Left colon (tissue), 2 donors: ENCODE results near the gene GFER. TPM values are rescaled to one million over a fixed set of nuclear protein-coding genes. Genes with fewer than 3 reads are reported as not detected.

Experiments
- ATAC-seq: fragments of 200-7000 bp; cut with Tn5 transposase; one replicate; pipeline ENCODE4 v1.9.1; 2020; ENCODE audit warnings: mild to moderate bottlenecking, moderate library complexity
- DNase-seq, 2 donors: peaks; one replicate each; pipeline ENCODE4 v3.0.0-alpha.2; 2020
- intact Hi-C, 2 donors: fragments of 100-400 bp; cut with DNase I in 1 of 2; cut with micrococcal nuclease in 1 of 2; formaldehyde crosslinking; loops; one replicate each; pipeline versions ENCODE4 v1.11.2 to v1.14.0; 2022; cut with DNase I, micrococcal nuclease
- total RNA-seq, 2 donors: library from RNA; stranded (reverse); fragmentation: NEBNext Ultra II Directional; extraction: Animal tissue kit (Norgen Biotek cat#: 25700); gene quantifications; one replicate each; pipeline ENCODE4 v1.2.1, GENCODE V29; 2021
- donor health status: DM: no; HTN: no; CAD: no.
- donor health status: DM: yes; HTN: yes; CAD: no.

GFER gene
- total RNA-seq, 2 donors from 2014 or later, result 73.7 to 82.3 TPM

- intact Hi-C loops, result no loop called here
- ATAC-seq, result peak; percentile 91
- peak; percentile 92 to 93 for DNase-seq
These were observed 12.1 kb upstream of the GFER start, which contains the start of gene TBL3 for GRCh38 chr16:1971796-1972489. TSS of gene TBL3 (plus strand) at chr16:1972053. CDS start at chr16:1972165, 112 bp downstream.

DNA sequence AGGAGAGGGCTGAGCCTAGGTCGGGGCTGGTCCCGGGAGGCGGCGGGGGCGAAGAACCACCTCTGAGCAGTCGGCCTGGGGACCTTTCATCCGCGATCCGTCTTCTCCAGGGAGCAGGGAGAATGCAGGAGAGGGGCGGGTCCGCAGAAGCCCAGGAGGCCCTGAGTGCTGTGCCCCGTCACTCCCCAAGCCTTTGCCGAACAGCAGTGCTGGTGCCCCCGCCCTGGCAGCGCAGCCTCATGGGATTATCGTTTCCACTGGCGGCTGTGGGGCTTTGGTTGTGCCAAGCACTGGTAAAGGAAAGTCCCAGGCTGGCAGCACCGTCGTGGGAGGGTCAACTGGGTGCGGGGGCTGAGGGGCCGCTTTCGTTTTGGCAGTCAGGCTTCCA is 11.5 kb upstream of the GFER start:
- intact Hi-C loops, result no loop called here
- peak; percentile 39 for ATAC-seq
- DNase-seq, result peak in 1 of 2 donors; percentile 43

- intact Hi-C loops, result no loop called here
- ATAC-seq (no peak), DNase-seq (no peak)
These were observed 10.4 kb upstream of the GFER start for GRCh38 chr16:1973461-1974156.

GRCh38 chr16:1974157-1975070 is 9.6 kb upstream of the GFER start:
- DNase-seq (no peak), ATAC-seq (no peak)
- intact Hi-C loops, result no loop called here

DNA sequence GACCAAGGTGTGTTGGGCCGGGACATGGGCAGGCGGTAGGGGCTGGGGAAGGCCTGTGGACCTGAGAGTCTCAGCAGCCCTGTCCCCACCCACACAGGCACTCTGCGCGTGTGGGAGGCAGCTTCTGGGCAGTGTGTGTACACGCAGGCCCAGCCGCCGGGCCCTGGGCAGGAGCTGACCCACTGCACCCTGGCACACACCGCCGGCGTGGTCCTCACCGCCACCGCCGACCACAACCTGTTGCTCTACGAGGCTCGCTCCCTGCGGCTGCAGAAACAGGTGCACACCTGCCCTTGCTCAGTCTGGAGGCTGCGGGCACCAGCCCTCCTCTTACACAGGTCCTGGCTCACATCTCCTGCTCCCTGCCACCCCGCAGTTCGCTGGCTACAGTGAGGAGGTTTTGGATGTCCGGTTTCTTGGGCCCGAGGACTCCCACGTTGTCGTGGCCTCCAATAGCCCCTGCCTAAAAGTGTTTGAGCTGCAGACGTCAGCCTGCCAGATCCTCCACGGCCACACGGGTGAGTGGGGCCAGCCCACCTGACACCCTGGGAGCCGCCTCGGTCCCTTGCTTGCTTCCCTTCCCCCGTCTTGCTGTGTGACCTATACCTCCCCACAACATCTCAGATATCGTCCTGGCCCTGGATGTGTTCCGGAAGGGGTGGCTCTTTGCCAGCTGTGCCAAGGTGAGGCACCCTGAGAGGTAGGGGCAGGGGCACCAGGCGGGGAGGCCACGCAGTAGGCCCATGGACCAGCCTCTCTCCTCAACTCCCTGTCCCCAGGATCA is 8.4 kb upstream of the GFER start:
- DNase-seq (peak in 1 of 2 donors; percentile 5), ATAC-seq (no peak)
- intact Hi-C loops, result no loop called here

GRCh38 chr16:1976216-1976520 is 7.8 kb upstream of the GFER start:
- DNase-seq, result no peak
- ATAC-seq, result no peak
- intact Hi-C loops, result no loop called here

- no peak for ATAC-seq
- intact Hi-C loops, result no loop called here
- peak in 1 of 2 donors; percentile 9 for DNase-seq
These were observed 6.8 kb upstream of the GFER start for GRCh38 chr16:1976951-1977874.

DNA sequence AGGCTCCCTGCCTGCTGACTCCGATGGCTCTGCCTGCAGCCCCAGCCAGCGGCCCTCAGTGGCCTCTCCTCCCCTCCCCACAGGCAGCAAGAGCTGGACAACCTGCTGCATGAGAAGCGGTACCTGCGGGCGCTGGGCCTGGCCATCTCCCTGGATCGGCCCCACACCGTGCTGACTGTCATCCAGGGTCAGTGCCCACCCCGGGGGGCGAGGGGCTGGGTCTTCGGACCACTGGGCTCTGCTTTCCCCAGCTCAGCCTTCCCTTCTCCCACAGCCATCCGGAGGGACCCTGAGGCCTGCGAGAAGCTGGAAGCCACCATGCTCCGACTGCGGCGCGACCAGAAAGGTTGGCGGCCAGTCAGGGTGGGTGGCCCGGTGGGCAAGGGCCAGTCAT is 6.1 kb upstream of the GFER start:
- DNase-seq (no peak), ATAC-seq (no peak)

GRCh38 chr16:1978476-1979120 is 5.4 kb upstream of the GFER start:
- ATAC-seq, result peak; percentile 0

More for the DNA sequence above, 6.1 kb upstream of the GFER start:
- intact Hi-C loops, result no loop called here

GRCh38 chr16:1979271-1980029 is 4.5 kb upstream of the GFER start:
- DNase-seq (peak; percentile 90 to 92), ATAC-seq (peak; percentile 57)
- intact Hi-C loops, result no loop called here

More at GRCh38 chr16:1978476-1979120, 5.4 kb upstream of the GFER start:
- intact Hi-C loops, result no loop called here
- DNase-seq, result peak in 1 of 2 donors; percentile 32

DNA sequence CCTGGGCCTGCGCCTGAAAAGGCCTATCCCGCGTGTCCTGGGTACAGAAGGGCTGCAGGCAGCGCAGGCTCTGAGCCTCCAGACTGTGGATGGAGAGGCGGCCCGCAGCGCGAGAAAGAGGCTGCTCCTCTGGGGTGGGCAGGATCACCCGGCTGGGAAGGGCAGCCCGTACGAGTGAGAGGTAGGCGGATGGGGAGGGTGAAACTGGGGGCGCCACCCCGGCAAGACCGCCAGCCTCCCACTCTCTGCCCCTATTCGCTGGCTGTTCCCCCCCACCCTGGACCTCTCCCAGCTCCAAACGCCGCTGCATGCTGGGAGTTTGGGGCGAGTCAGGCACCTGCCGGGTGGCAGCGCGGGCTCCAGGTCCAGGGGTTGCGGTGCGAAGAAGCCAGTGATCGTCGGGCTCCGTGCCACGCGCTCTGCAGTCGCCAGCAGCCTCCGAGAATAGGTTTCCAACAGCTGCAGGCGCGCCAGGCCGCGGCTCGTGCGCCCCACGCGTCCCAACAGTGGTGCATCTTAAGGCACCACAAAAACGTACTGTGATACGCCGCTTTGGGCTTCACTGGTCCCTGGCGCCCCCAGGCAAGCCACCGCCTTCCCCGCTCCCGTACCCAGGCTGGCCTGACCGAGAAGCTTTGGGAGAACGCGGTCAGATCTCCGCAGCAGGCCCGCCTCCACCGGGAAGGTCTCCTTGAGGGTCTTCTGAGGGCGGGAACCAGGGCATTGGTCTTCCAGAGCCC is 3.8 kb upstream of the GFER start:
- DNase-seq, result peak in 1 of 2 donors; percentile 60
- ATAC-seq, result peak; percentile 6
- intact Hi-C loops, result no loop called here

GRCh38 chr16:1980770-1981087 is 3.3 kb upstream of the GFER start:
- ATAC-seq (no peak), DNase-seq (no peak)
- intact Hi-C loops, result no loop called here

GRCh38 chr16:1981398-1981836 is 2.6 kb upstream of the GFER start, which contains the start of gene NOXO1:
TSS of gene NOXO1 (minus strand) at chr16:1981469. CDS start at chr16:1981179, 290 bp downstream.
- ATAC-seq (peak; percentile 44), DNase-seq (peak; percentile 81 to 89)
- intact Hi-C loops, result no loop called here

GRCh38 chr16:1982013-1982433 is 2.0 kb upstream of the GFER start:
- intact Hi-C loops, result no loop called here
- DNase-seq, result peak; percentile 72 to 82

DNA sequence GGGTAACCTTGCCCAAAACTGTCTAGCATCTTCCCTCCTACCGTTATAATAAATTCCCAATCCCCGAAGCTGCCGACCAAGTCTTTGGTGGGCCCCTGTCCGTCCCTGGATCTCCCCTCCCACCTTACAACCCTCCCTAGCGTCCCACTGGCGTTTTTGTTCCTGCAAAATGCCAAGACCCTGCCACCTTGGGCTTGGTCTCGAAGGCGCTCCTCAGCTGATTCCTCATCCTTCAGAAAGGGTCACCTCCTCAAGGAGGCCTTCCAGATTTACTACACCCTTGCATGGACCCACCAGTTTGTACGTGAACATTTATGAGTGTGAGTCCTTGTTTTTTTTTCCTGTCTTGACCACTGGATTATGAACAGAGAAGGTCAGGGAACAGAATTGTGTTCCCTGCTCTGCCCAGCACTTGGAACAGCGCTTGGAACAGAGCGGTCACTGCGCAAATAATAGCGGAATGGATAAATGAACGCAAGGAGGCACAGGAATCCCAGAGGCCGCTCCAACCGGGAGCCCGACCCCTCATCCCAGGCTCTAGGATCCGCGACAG is 926 bp upstream of the GFER start:
- no peak for ATAC-seq

More at GRCh38 chr16:1982013-1982433, 2.0 kb upstream of the GFER start:
- ATAC-seq, result peak; percentile 34

More for the DNA sequence above, 926 bp upstream of the GFER start:
- intact Hi-C loops, result no loop called here
- DNase-seq, result no peak
